Activated CD8-positive, alpha-beta T cell treated with anti-CD3 and anti-CD28 coated beads, Interleukin-2, amount 10 ng/mL, durations not matched to agents 7 days and 5 days (primary cell): ENCODE measurements around the gene PLD1. TPM values are rescaled to one million over a fixed set of nuclear protein-coding genes. Genes with fewer than 3 reads are reported as not detected.

Source experiments
- ATAC-seq: fragments of 150-1000 bp; cut with Tn5 transposase; one replicate; pipeline ENCODE4 v1.10.0; 2021; ENCODE audit warnings: moderate library complexity
- CTCF ChIA-PET: fragments of 350-600 bp; sonication (Branson Sonifier 250); formaldehyde crosslinking; loops from one replicate; lab custom pipeline; 2021; ENCODE audit warnings: antibody characterized with exemption; lab: Charles Lee
- POLR2A ChIA-PET: fragments of 350-600 bp; sonication (Branson Sonifier 250); formaldehyde crosslinking; loops from one replicate; lab custom pipeline; 2021; ENCODE audit warnings: antibody characterized with exemption; lab: Charles Lee
- DNase-seq: peaks from one replicate; pipeline ENCODE4 v3.0.0-alpha.2; 2020
- H3K27ac Mint-ChIP-seq: one replicate; pipeline ENCODE4 v1.8.0; 2021; ENCODE audit warnings: mild to moderate bottlenecking, mixed read lengths
- H3K27me3 Mint-ChIP-seq: one replicate; pipeline ENCODE4 v1.8.0; 2021; ENCODE audit warnings: low read depth, mixed read lengths
- H3K36me3 Mint-ChIP-seq: one replicate; pipeline ENCODE4 v1.8.0; 2021; ENCODE audit warnings: low read depth, mixed read lengths
- H3K4me1 Mint-ChIP-seq: one replicate; pipeline ENCODE4 v1.8.0; 2021; ENCODE audit warnings: low read depth, mixed read lengths
- H3K4me3 Mint-ChIP-seq: one replicate; pipeline ENCODE4 v1.8.0; 2021; ENCODE audit warnings: mild to moderate bottlenecking, mixed read lengths
- H3K9me3 Mint-ChIP-seq: one replicate; pipeline ENCODE4 v1.8.0; 2022; ENCODE audit warnings: mixed read lengths; ENCODE audit not compliant: insufficient read depth
- total RNA-seq, 2 experiments: library from RNA; stranded (reverse); gene quantifications; one replicate each; pipeline ENCODE4 v1.2.3, GENCODE V29; 2021

The PLD1 gene
- total RNA-seq, 2 experiments from 2014 or later = 0.29 to 1.1 TPM

- no peak overlapping the region for H3K4me3 Mint-ChIP-seq
- H3K27me3 Mint-ChIP-seq = peaks cover 9% of the 10 kb centered on the region
- CTCF ChIA-PET = no interaction called here
- no peaks in the 10 kb centered on the region for H3K9me3 Mint-ChIP-seq
- ATAC-seq (no peak), DNase-seq (no peak)
- no peak overlapping the region for H3K27ac Mint-ChIP-seq
- no peaks in the 10 kb centered on the region for H3K36me3 Mint-ChIP-seq
- POLR2A ChIA-PET = no interaction called here
- H3K4me1 Mint-ChIP-seq = peaks cover 24% of the 10 kb centered on the region
These were observed 35.4 kb upstream of the PLD1 start for GRCh38 chr3:171845481-171846284.

DNA sequence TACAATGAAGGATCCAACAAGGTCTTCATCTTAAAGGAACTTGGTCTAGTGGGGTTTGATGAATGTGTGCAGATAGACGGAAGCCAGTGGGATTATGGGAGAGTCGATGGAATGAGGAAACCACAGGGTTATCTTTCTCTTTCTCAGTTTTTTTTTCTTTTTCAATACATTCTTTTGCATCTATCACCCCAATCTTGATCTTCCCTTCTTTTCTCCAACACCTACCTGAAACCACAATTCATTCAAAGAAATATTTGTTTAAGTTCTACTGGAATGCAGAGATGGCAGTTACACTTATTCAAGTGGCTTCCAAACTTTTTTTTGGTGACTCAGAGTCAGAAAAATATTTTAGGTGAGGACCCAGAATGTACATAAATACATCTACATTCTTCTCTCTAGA, 34.6 kb upstream of the PLD1 start:
- Mint-ChIP-seq H3K4me3 (no peak overlapping the region), H3K27me3 (peaks cover 10% of the 10 kb centered on the region), H3K36me3 (no peaks in the 10 kb centered on the region), H3K27ac (no peak overlapping the region), H3K9me3 (no peaks in the 10 kb centered on the region), H3K4me1 (peaks cover 24% of the 10 kb centered on the region)
- no peak for ATAC-seq
- no peak for DNase-seq
- ChIA-PET CTCF (no interaction called here), POLR2A (no interaction called here)

DNA sequence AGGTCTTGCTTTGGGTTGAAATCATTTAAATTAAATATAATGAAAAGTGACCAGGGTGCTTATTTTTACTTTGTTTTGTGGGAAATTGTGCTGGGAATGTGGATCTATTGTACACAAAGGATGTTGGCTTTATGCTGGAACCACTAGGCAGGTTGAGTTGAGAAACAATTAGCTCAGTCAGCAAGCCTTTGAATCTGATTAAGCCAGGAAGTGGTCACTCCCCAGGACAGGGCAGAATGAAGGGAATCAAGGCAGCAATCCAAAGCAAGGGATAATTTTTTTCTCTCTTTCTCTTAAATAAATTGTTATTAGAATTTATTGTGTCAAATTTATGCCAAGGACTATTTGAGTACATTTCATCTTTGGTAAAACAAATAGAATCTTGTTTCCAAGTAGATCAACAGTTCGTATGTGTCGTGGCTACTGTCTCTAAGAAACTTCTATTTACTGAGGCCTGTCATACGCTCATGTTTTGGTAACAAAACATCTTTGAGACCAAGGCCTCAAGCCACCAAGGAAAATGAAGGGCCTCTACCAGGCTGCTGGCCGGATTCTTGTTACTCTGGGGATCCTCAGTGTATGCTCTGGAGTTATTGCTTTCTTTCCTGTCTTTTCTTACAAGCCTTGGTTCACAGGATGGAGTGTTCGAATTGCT, 32.7 kb upstream of the PLD1 start, which contains the start of gene TMEM212:
TSS of gene TMEM212 (plus strand) at position 486 of the 655 bp plus-strand sequence. CDS start at position 521, 35 bp downstream.
- Mint-ChIP-seq H3K27ac (no peak within 1 kb of the TSS), H3K4me3 (no peak within 1 kb of the TSS), H3K4me1 (peaks cover 24% of the 10 kb centered on the region), H3K27me3 (peaks cover 17% of the 10 kb centered on the region), H3K9me3 (no peaks in the 10 kb centered on the region), H3K36me3 (no peaks in the 10 kb centered on the region)
- ATAC-seq = no peak
- ChIA-PET POLR2A (no interaction called here), CTCF (no interaction called here)
- no peak for DNase-seq

- Mint-ChIP-seq H3K36me3 (no peaks in the 10 kb centered on the region), H3K4me3 (no peak overlapping the region), H3K27ac (no peak overlapping the region), H3K9me3 (no peaks in the 10 kb centered on the region), H3K27me3 (peaks cover 21% of the 10 kb centered on the region), H3K4me1 (peaks cover 13% of the 10 kb centered on the region)
- POLR2A ChIA-PET = no interaction called here
- DNase-seq (no peak), ATAC-seq (no peak)
- CTCF ChIA-PET = interaction anchor here (0.7 to 2.2 kb wide), 2 partner anchors 500 to 506 kb away, joined by 5 to 6 read pairs; no protein-coding TSS in a partner anchor
These were observed 31.3 kb upstream of the PLD1 start for GRCh38 chr3:171841620-171842000.

GRCh38 chr3:171840811-171841619, 30.7 kb upstream of the PLD1 start:
- peaks cover 7% of the 10 kb centered on the region for H3K4me1 Mint-ChIP-seq
- POLR2A ChIA-PET = no interaction called here
- no peaks in the 10 kb centered on the region for H3K9me3 Mint-ChIP-seq
- ATAC-seq (no peak), DNase-seq (no peak)
- CTCF ChIA-PET = interaction anchor here (0.6 to 2.5 kb wide), 3 partner anchors 11 to 501 kb away, joined by 4 to 9 read pairs (median 5); no protein-coding TSS in a partner anchor
- H3K36me3 Mint-ChIP-seq = no peaks in the 10 kb centered on the region
- H3K27ac Mint-ChIP-seq = no peak overlapping the region
- H3K27me3 Mint-ChIP-seq = peaks cover 21% of the 10 kb centered on the region
- H3K4me3 Mint-ChIP-seq = no peak overlapping the region

DNA sequence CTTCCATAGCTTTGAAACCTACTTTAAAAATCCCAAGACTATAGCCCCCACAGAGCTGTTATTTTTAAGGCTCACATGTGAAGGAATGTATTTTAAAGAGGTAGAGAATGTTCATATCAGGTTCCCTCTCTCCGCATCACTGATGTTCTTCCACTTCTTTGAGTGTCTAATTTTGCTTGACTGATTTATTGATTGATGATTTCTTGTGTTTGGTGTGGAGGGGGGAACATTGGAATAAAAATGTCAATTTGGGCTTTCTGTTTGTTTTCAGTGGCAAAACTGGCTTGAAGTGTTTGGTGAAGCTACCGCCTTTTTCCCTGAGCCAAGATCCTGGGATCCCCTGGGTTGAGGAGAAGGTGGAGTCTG, 30.1 kb upstream of the PLD1 start:
- no peaks in the 10 kb centered on the region for H3K9me3 Mint-ChIP-seq
- POLR2A ChIA-PET = no interaction called here

DNA sequence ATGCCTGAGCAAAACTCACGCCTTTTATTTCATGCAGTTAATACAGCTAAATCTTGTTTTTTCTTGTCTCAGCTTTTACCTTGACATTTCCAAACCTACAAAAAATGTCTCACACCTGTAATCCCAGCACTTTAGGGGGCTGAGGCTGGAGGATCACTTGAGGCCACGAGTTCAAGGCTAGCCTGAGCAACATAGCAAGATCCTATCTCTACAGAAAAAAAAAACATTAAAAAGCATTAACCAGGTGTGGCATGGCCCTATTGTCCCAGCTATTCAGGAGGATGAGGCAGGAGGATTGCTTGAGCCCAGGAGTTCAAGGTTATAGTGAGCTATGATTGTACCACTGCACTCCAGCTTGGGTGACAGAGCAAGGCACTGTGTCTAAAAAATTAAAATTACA, 29.0 kb upstream of the PLD1 start:
- H3K4me3 Mint-ChIP-seq = no peak overlapping the region
- DNase-seq = no peak
- H3K27ac Mint-ChIP-seq = no peak overlapping the region
- ChIA-PET POLR2A (no interaction called here), CTCF (interaction anchor here (1.1 to 2.5 kb wide), 3 partner anchors 10 to 493 kb away, joined by 3 to 9 read pairs (median 4); no protein-coding TSS in a partner anchor)
- no peaks in the 10 kb centered on the region for H3K36me3 Mint-ChIP-seq
- H3K9me3 Mint-ChIP-seq = no peaks in the 10 kb centered on the region
- ATAC-seq = no peak
- no peaks in the 10 kb centered on the region for H3K4me1 Mint-ChIP-seq
- H3K27me3 Mint-ChIP-seq = peaks cover 25% of the 10 kb centered on the region

More for the DNA sequence above, 30.1 kb upstream of the PLD1 start:
- DNase-seq (no peak), ATAC-seq (no peak)
- Mint-ChIP-seq H3K36me3 (no peaks in the 10 kb centered on the region), H3K27me3 (peaks cover 25% of the 10 kb centered on the region), H3K27ac (no peak overlapping the region), H3K4me1 (peaks cover 1% of the 10 kb centered on the region), H3K4me3 (no peak overlapping the region)
- CTCF ChIA-PET = interaction anchor here (1.1 to 2.5 kb wide), 3 partner anchors 11 to 501 kb away, joined by 3 to 9 read pairs (median 5); no protein-coding TSS in a partner anchor

DNA sequence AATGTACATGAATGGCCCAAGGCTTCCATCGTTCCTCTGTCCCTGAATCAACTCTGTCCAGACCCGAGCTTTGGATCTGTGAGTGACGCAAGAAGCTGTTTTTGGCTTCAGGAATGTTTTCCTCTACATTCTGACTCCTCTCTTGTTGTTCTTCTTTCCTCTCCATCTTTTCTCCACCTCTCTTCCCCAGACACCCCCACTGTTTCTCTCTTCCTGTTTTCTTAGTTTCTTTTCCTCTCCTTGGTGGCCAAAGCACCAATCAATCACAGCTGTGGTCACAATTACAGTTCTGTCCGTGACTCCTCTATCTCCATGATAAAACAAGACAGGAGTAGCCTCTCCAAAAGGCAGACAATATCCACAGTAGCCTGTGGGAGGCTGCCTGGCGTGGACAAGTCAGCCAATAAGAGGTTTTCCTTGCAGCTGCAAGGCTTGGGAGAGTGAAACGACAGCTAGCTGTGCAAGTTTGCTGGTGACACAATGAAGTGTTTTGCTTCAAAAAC, 28.0 kb upstream of the PLD1 start:
- H3K4me3 Mint-ChIP-seq = no peak overlapping the region
- H3K9me3 Mint-ChIP-seq = no peaks in the 10 kb centered on the region
- H3K27ac Mint-ChIP-seq = no peak overlapping the region
- DNase-seq (no peak), ATAC-seq (no peak)
- ChIA-PET POLR2A (no interaction called here), CTCF (interaction anchor here (1.0 to 1.1 kb wide), 2 partner anchors 9 to 191 kb away, joined by 3 read pairs; no protein-coding TSS in a partner anchor)
- peaks cover 25% of the 10 kb centered on the region for H3K27me3 Mint-ChIP-seq
- no peaks in the 10 kb centered on the region for H3K36me3 Mint-ChIP-seq
- H3K4me1 Mint-ChIP-seq = no peaks in the 10 kb centered on the region

GRCh38 chr3:171837698-171838097, 27.4 kb upstream of the PLD1 start:
- no peak overlapping the region for H3K4me3 Mint-ChIP-seq
- H3K27me3 Mint-ChIP-seq = peaks cover 25% of the 10 kb centered on the region
- ATAC-seq = no peak
- H3K4me1 Mint-ChIP-seq = no peaks in the 10 kb centered on the region
- H3K27ac Mint-ChIP-seq = no peak overlapping the region
- no peaks in the 10 kb centered on the region for H3K36me3 Mint-ChIP-seq
- CTCF ChIA-PET = interaction anchor here (1.0 to 1.3 kb wide), 3 partner anchors 9 to 190 kb away, joined by 3 to 5 read pairs (median 3); no protein-coding TSS in a partner anchor
- POLR2A ChIA-PET = no interaction called here
- no peak for DNase-seq
- no peaks in the 10 kb centered on the region for H3K9me3 Mint-ChIP-seq

DNA sequence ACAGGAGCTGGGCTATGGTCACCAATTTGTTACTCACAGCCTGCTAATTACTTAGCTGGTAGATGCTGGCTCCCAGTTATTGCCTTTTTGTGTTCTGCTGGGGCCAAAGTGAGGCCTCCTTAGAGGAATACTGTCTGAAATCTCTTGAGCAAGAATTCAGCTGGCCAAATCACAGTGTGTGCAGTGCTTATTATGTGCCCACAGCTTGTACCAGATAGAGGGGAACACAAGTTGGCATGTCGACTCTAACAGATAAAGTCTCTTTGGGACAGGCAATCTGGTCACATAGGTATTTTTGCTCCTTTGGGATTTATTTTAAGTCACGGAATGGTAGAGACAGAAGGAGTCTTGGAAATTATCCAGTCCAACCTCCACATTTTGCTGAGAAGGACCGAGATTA, 26.6 kb upstream of the PLD1 start:
- DNase-seq (no peak), ATAC-seq (no peak)
- peaks cover 25% of the 10 kb centered on the region for H3K27me3 Mint-ChIP-seq
- no peaks in the 10 kb centered on the region for H3K9me3 Mint-ChIP-seq
- H3K4me1 Mint-ChIP-seq = no peaks in the 10 kb centered on the region
- no peak overlapping the region for H3K27ac Mint-ChIP-seq
- no peaks in the 10 kb centered on the region for H3K36me3 Mint-ChIP-seq
- ChIA-PET CTCF (interaction anchor here (1.3 kb wide), 1 partner anchor 14 kb away, joined by 5 read pairs; no protein-coding TSS in a partner anchor), POLR2A (no interaction called here)
- H3K4me3 Mint-ChIP-seq = no peak overlapping the region

DNA sequence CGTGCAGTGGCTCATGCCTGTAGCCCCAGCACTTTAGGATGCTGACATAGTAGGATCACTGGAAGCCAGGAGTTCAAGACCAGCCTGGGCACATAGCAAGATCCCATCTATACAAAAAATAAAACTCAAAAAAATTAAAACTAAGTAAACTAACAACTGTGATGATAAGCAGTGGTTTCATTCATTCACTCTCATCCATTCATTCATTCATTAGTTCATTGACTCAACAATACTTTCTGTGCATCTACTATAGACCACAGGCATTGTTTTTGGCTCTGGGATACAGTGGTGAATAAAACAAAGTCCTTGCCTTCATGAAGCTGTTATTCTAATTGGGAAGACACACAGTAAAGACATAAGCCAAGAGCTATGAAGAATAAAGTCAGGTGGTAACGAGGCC, 25.3 kb upstream of the PLD1 start:
- H3K4me3 Mint-ChIP-seq = no peak overlapping the region
- ATAC-seq = no peak

More for the DNA sequence above, 25.3 kb upstream of the PLD1 start:
- CTCF ChIA-PET = interaction anchor here (1.1 to 1.2 kb wide), 2 partner anchors 83 to 222 kb away, joined by 3 to 4 read pairs; no protein-coding TSS in a partner anchor
- POLR2A ChIA-PET = no interaction called here
- no peak for DNase-seq
- H3K27me3 Mint-ChIP-seq = peaks cover 19% of the 10 kb centered on the region
- no peaks in the 10 kb centered on the region for H3K36me3 Mint-ChIP-seq
- no peak overlapping the region for H3K27ac Mint-ChIP-seq
- H3K9me3 Mint-ChIP-seq = no peaks in the 10 kb centered on the region
- H3K4me1 Mint-ChIP-seq = no peaks in the 10 kb centered on the region
